T-helper 1 cell treated with Interleukin-12 subunit alpha and Interleukin-12 subunit beta and Interleukin-4 antibody, amounts not matched to agents 30 ng/mL and 1 ng/mL, for 36 hours (primary cell): ENCODE data around the gene ANKMY1. TPM values are rescaled to one million over a fixed set of nuclear protein-coding genes. Genes with fewer than 3 reads are reported as not detected.

ENCODE experiments used
- intact Hi-C: fragments of 100-400 bp; cut with micrococcal nuclease; formaldehyde crosslinking; loops from one replicate; pipeline ENCODE4 v1.15.1; 2024
- total RNA-seq: library from RNA; stranded (reverse); gene quantifications from 2 replicates; pipeline ENCODE4 v1.2.3, GENCODE V29; 2022

Gene ANKMY1
- total RNA-seq, 1 donor from 2014 or later = 33.0 TPM

DNA sequence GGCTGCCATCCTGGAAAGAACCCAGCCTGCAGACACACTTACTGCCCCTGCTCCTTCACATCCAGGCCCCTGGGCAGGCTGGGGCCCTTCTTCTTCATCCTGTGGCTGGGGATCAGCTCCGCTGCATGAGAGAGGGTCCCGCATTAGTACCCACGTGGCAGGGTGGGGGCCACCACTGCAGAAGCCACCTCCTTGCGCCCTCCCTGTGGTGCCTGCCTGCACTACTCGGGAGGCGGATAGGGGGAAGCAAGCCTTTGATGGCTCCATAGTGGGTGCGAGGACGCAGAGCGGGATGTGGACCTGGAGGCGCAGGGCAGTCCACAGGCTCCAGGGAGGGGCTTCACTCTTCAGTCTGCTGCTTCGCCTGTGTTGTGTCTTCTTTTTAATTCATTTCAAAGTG is 75.6 kb downstream of the ANKMY1 start:
- intact Hi-C loops = no loop called here

DNA sequence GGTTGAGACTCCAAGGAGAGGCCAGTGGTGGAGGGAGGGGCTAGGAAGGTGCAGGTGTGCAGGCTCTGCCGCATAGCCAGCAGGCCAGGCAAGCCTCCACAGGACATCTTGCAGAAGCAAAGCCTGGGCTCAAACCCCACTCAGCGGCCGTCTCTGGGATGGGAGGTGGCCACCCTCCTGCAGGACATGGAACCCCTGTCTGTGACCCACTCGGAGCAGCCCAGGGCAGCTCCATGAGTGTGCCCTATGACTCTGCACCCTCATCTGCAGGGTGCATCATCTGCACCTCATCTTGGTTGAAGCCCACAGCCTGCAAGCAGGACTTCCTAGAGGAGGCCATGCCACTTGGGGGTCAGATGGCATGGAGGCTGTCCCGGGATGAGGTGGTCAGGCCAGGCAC is 76.1 kb downstream of the ANKMY1 start:
- intact Hi-C loops = no loop called here

DNA sequence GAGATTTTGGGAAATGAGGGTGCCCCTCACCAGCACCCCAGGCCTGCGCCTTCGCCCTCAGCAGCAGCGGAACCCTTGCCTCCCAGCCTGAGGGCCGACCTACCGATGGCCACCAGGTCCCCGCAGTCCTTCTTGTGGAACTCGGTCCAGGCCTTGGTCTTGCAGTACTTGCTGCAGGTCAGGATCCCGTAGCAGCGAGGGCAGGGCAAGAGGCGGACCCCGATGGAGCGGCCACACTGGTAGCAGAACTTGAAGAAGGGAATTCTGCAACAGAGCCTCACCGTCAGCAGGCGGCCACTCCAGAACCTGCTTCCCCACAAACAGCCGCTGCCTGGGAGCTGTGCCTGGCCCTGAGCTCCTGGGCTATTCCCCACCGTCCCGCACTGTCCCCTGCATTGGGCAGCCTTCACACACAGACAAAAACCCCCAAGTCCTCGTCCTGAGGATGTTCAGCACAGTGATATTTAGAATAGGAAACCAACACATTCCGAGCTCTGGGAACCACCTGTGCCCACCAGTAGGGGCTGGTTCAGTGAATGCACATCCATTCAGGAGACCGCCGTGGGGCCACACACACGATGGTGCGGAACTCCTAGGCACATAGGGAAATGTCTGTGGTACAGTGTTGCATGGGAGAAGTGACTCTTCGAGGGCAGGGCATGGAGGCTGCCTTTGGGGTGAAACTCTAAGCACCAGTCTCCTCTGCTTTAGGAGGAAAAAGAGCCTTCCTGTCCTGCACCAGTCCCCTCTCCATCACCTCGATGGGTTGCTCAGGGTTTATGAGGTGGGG is 76.8 kb downstream of the ANKMY1 start:
- intact Hi-C loops = no loop called here

DNA sequence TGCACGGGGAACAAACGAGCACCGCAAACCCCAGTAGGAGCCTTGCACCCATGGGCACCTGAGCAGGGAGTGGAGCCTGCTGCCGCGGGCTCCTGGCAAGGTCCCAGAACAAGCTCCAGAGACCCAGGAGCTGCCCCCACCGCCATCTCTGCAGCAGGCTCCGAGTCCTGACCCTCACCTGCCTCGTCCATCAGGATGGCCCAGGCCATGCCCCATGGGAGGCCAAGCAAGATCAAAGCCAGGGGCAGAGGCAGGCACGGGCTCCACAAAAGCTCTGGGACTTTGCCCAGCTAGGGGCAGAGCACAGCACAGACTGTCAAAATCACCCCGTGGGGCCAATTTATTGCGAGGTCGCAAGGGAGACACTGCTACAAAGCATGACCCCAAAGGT is 78.7 kb downstream of the ANKMY1 start:
- intact Hi-C loops = no loop called here

DNA sequence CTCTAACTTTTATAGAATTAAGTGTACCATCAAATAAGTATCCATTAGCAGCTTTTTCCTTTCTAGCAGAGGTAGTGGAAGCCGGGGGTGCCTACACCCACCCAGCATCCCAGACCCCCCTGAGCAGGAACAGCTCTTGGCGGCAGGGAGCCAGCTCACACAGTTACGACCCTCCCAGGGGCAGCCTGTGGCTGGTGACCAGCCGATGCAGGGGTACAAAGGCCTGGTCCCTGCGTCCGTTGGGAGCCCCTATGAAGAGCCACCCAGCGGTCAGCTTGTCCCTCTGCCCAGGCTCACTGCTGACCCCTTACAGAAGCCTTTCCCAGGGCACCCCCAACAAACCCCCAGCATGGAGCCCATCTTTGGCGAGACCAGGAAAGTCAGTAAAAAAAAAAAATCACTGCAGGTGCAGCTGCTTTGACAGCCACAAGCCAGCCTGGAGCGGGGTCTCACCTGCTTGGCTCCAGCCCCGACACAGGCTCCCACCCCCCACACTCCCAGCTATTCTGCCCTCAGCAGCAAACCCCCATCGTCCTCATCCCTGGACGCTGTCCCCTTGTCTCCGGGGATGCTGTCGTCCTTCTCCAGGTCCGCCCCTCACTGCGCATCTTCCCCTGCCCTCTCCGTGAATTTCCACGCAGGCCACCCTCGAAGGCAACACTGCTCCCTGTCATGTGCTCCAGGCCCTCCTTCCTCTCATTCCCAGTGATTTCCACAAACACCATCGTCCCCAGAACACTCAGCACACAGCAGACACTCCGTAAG is 79.3 kb downstream of the ANKMY1 start:
- intact Hi-C loops = no loop called here

DNA sequence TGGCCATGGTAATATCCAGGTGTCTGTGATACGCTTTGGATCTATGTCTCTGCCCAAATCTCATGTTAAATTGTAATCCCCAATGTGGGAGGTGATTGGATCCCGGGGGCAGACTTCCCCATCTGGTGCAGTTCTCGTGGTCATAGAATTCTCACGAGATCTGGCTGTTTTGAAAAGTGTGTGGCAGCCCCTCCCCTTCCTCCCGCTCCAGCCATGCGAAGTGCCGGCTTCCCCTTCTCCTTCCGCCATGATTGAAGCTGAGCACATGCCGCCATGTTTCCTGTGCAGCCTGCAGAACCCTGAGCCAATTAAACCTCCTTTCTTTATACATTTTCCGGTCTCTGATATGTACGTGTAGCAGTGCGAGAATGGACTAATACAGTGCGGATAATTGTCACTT is 79.9 kb downstream of the ANKMY1 start:
- intact Hi-C loops = no loop called here

DNA sequence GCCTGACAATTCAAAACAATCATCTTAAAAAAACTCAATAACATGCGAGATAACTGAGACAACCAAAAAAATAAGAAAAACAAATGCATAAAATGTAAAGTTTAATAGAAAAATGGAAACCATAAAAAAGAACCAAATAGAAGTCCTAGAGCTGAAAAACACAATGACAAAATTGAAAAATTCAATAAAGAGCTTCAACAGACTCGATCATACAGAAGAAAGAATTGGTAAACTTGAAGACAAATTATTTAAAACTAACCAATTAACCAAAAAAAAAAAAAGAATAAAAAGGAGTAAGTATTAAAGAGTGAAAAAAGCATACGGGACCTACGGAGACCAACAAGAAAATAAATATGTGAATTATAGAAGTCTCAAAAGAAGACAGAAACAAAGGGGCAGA is 84.6 kb downstream of the ANKMY1 start:
- intact Hi-C loops = no loop called here

DNA sequence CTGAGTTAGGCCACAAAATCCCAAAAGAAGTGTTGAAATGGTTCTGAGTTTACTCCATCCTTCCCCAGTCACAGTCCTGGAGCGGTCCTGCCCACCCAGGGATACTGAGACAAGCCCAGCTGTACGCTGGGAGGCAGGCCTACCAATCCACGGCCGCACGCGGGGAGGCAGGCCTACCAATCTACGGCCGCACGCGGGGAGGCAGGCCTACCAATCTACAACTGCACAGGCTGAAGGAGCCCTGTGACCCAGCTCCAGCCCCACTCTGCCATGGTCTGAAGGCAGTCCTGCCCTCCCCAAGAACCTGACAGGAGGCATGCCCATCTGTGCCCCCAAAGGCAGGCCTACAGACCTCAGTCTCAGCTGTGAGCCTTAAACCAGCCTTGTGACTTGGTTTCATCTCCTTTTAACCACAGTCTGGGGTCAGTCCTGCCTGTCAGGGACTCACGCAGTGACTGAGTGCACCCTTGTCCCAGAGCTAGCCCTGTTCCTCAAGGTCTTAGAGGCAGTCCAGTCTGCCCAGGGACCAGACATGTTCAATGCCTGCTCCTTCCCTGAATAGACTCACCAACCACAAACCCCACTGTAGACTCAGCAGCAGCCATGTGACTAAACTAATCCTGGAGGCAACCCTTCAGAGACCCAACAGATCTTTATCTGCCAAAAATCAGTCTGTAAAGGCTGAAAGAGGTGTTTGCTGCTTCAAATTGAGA is 85.6 kb downstream of the ANKMY1 start:
- intact Hi-C loops = no loop called here

DNA sequence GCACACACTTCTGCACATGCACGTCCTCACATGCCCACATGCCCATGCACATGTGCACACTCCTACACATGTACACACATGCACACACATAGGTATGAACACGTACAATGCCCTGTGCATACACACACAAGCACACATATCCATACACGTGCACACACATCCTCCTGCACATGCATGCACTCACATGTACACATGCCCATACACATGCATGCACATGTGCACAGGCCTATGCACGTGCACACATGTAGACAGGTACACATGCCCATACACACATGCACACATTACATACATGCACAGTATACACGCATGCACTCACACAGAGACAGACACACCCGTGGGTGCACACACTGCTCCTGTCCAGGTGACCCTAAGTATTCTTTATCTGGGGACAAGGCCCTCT is 88.0 kb downstream of the ANKMY1 start:
- intact Hi-C loops = no loop called here

DNA sequence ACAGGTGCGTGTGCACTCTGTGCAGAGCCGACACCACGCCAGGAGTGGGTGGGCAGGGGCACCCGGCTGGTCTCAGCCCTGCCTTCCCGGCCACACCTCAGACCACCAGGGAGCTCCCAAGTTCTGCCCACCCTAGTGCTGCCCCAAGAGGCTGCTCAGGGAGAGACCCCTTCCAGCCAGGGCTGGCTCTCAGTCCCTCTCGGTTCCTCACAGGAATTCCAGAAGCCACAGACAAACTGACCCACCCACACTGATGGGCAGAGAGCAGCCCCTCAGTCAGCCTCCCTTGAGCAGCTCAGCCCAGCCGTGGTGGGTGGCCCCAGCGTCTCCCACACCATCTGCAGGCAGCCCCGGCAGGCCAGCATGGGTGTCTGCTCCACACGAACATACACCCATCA is 88.5 kb downstream of the ANKMY1 start:
- intact Hi-C loops = no loop called here

DNA sequence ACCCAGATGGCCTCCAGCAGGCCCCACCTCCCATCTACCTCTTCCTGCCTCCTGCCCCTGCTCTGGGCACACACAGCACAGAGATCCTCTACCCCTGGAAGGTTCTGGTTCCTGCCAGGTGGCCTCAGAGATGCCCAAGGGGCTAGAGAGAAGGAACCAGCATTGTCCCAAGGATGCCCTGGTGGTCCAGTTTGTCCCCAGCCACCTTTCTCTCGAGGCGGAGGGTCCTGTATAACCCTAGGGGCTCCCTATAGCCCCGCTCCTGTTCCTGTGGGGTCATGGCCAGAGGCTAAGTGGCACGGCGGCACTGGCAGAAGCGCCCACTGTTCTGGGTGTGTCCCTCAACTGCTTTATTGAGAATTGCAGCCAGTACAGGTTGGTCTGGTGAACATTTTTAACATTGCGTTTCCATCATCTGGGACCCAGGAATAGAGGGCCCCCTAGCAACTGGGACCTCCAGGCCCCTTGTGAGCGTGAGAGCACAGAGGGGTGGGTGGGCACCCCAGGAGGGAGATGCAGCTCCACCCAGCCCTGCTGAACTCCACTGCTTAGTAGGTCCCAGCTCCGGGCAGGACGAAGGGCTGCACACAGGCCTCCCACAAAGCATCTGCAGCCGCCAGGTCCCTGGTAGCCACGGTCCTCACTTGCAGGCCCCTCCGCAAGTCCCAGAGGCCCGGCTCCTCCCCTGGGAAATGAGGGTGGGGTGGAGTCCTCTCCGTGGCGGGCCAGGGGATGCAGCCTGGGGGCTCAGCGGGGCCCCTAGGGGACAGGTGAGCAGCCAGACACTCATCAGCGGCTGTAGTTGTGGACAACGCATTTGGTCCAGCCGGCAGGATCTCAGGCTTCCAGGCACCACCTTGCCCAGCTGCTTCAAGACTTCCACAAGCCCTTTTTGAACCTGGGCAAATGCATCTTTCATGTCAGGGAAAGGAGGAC is 89.2 kb downstream of the ANKMY1 start:
- intact Hi-C loops = no loop called here

DNA sequence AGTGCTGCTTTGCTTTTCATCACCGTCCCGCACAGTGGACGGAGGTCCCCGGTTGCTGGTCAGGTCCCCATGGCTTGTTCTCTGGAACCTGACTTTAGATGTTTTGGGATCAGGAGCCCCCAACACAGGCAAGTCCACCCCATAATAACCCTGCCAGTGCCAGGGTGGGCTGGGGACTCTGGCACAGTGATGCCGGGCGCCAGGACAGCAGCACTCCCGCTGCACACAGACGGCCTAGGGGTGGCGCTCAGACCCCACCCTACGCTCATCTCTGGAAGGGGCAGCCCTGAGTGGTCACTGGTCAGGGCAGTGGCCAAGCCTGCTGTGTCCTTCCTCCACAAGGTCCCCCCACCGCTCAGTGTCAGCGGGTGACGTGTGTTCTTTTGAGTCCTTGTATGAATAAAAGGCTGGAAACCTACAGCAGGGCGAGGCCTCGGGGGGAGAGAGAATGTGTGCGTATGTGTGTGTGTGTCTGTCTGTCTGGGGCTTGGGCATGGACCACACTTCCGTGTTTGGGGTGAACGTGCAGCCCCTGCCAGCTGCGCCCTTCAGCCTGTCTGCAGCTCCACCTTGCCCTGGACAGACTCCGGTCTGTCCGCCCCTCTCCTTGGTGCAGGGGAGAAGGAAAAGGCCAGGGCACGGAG is 90.0 kb downstream of the ANKMY1 start:
- intact Hi-C loops = no loop called here

DNA sequence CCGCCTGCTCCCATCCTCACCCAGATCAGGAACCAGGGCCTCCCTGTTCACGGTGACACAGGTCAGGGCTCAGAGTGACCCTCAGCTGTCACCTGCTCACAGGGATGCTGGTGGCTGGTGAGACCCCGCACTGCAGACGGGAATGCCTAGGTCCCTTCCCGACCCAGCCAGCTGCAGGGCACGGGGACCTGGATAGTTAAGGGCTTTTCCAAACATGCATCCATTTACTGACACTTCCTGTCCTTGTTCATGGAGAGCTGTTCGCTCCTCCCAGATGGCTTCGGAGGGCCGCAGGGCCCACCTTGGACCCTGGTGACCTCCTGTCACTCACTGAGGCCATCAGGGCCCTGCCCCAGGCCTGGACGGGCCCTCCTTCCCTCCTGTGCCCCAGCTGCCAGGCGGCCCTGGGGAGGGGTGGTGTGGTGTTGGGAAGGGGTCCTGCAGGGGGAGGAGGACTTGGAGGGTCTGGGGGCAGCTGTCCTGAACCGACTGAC is 90.6 kb downstream of the ANKMY1 start:
- intact Hi-C loops = no loop called here

DNA sequence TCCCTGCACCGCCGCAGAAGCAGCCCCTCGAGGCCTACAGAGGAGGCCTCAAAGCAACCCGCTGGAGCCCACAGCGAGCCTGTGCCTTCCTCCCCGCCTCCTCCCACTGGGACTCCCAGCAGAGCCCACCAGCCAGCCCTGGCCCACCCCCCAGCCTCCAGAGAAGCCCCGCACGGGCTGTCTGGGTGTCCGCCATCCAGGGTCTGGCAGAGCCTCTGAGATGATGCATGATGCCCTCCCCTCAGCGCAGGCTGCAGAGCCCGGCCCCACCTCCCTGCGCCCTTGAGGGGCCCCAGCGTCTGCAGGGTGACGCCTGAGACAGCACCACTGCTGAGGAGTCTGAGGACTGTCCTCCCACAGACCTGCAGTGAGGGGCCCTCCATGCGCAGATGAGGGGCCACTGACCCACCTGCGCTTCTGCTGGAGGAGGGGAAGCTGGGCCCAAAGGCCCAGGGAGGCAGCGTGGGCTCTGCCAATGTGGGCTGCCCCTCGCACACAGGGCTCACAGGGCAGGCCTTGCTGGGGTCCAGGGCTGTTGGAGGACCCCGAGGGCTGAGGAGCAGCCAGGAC is 91.1 kb downstream of the ANKMY1 start:
- intact Hi-C loops = no loop called here

DNA sequence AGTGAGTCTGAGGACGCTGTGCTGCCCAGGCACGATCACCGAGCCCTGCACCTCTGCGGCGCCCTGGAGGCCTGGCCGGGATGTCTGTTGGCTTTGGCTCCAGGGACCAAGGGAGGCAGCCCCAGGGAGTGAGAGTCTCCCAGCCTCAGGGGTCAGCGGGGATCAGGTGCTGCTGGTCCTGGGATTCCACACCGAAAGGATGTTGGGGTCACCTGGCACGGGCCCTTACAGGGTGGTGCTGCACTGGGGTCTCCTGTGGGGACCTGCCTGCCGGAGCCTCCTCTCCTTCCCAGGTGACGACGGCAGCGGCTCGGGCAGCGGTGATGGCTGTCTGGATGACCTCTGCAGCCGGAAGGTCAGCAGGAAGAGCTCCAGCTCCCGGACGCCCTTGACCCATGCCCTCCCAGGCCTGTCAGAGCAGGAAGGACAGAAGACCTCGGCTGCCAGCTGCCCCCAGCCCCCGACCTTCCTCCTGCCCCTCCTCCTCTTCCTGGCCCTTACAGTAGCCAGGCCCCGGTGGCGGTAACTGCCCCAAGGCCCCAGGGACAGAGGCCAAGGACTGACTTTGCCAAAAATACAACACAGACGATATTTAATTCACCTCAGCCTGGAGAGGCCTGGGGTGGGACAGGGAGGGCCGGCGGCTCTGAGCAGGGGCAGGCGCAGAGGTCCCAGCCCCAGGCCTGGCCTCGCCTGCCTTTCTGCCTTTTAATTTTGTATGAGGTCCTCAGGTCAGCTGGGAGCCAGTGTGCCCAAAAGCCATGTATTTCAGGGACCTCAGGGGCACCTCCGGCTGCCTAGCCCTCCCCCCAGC is 91.8 kb downstream of the ANKMY1 start:
- intact Hi-C loops = no loop called here

DNA sequence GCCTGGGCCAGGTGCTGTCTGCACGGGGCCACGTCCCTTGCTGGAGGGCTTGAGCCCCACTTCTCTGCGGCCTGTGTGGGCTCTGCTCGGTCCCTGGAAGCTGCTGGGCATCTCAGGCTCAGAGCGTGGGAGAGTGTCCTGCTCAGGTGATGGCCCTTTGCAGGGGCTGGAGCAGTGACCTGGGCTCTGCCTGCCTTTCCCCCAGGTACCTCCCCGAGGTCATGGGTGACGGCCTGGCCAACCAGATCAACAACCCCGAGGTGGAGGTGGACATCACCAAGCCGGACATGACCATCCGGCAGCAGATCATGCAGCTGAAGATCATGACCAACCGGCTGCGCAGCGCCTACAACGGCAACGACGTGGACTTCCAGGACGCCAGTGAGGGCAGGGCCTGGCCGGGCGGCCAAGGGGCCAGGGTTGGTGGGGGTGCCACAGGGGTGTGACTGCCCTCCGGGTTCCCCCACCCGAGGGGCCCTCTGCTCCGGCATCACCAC is 92.5 kb downstream of the ANKMY1 start:
- intact Hi-C loops = no loop called here

DNA sequence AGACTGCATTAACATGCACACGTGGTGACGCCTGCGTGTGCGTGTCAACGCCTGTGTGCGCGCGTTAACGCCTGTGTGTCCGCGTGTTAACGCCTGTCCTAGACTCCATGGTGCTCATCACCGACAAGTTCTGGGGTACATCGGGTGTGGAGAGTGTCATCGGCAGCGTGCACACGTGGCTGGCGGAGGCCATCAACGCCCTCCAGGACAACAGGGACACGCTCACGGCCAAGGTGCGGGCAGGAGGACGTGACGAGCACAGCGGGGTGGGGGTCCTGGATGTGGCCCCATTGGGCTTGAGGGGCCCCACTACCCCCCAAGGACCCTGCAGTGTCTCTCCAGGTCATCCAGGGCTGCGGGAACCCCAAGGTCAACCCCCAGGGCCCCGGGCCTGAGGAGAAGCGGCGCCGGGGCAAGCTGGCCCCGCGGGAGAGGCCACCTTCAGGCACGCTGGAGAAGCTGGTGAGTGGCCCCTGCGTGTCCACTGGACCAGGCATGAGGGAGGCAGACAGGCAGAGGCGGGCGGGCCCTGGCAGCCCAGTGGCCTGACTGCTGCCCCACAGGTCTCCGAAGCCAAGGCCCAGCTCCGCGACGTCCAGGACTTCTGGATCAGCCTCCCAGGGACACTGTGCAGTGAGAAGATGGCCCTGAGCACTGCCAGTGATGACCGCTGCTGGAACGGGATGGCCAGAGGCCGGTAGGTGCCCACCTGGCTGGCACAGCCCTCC is 93.1 kb downstream of the ANKMY1 start:
- intact Hi-C loops = loop anchor here (5.0 kb wide), 1 partner anchor 348 kb away; no protein-coding TSS in a partner anchor

DNA sequence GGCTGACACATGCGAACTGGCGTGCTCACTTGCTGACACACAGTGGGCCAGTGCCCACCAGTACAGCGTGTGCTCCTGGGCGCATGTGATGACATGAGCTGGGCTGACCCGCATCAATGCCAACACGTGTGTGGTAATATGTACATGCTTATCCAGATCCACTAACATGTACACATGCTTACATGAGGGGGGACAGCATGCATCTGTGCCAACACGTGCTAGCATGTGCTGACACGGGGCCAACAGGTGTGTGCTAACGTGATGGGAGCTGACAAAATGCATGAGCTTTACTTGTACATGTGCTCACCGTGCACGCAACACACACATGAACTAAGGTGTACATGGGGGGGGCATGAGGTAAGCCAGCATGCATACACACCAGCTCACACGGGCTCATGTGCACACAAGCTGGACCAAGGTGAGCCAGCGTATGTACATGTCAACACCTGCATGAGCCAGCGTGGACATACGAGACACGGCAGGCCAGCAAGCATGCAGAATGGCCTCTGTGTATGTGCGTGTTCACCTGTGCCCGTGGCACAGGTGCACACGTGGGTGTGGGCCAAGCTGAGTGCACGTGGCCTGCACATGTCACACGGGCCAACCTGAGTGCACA is 93.8 kb downstream of the ANKMY1 start:
- intact Hi-C loops = loop anchor here (5.0 kb wide), 1 partner anchor 348 kb away; no protein-coding TSS in a partner anchor
